AG09319 (cell line): Measurements from ENCODE around the gene SMAGP.

Experiments used
- DNase-seq: peaks from one replicate; pipeline ENCODE4 v3.0.0-alpha.2; 2010; ENCODE audit warnings: low read depth; ENCODE audit errors: extremely low read depth
- TF ChIP-seq, protein P1 (sequence below): IDR thresholded peaks from 2 replicates; pipeline ENCODE4 v1.5.1; 2011; ENCODE audit warnings: low read depth, mild to moderate bottlenecking, inconsistent platforms, low read length, moderate library complexity

Gene SMAGP

DNA sequence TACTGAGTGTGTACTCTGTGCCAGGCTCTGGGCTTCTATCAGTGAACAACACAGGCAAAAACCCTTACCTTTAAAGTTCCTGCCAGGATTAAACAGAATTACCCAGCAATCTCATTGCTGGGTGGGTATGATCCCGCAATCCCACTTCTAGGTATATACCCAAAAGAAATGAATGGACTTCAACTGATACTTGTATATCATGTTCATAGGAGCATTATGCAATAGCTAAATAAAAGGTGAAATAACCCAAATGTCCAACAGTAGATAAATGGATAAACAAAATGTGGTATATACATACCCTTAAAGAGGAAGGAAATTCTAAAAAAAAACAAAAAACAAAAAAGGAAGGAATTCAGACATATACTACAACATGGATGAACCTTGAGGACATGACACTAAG lies 16.9 kb downstream of the SMAGP start:
- TF ChIP-seq, protein P1, sequence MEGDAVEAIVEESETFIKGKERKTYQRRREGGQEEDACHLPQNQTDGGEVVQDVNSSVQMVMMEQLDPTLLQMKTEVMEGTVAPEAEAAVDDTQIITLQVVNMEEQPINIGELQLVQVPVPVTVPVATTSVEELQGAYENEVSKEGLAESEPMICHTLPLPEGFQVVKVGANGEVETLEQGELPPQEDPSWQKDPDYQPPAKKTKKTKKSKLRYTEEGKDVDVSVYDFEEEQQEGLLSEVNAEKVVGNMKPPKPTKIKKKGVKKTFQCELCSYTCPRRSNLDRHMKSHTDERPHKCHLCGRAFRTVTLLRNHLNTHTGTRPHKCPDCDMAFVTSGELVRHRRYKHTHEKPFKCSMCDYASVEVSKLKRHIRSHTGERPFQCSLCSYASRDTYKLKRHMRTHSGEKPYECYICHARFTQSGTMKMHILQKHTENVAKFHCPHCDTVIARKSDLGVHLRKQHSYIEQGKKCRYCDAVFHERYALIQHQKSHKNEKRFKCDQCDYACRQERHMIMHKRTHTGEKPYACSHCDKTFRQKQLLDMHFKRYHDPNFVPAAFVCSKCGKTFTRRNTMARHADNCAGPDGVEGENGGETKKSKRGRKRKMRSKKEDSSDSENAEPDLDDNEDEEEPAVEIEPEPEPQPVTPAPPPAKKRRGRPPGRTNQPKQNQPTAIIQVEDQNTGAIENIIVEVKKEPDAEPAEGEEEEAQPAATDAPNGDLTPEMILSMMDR: no peak
- DNase-seq: no peak

DNA sequence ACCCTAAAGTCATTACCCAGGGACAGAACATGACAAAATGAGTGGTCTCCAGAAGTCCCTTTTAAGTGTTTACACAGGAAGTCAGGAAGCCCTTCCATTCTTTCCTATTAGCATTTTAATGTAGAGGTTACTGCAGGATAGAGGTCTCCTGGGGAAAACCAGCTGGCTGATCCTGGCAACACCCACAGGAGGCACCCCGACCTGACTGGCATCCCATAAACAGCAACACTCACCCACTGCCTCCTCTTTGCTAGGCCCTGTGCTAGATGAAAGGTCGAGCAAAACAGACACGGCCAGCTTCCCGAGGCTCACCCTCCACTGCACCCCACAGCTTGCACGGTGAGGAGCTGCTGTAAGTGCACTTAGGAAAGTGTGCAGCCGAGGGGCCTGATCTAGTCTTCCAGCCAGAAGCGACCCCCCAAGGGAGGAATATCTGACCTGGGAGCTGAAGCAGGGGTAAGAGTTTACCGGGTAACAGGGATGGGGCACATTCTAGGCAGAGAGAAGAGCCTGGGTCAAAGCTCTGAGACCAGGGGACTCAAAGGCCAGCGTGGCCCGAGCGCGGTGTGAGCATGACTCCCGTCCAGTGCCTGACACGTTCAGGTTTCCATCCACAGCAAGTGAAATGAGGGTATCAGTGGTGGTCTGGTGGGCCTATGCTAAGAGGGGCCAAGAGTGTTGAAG lies 22.6 kb downstream of the SMAGP start:
- TF ChIP-seq, protein P1: no peak
- DNase-seq: no peak

DNA sequence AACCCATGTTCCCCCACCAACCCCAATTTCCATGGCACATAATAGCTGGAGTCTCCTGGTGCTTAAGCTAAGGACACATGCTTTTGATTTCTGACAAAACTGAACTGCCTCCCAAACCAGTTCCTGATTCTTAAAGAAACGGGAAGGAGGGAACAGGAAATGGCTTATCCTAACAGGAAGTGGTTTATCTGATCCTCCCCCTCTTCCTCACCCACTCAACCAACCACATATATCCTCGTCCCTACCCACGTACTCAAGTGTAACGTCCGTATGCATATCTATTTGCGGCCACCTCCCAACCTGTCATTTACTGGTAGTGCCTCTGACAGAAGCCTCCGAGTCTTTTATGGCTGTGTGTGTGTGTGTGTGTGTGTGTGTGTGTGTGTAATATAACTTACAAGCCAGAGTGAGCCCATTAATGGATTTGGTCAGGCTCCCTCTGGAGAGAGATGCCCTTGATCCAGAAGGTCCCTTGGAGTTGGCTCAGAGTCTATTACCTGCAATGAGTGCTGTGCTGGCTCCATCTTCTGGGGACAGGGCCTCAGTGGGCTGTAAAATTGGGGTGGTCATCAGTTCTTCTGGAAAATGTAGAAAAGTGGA lies 23.9 kb downstream of the SMAGP start:
- TF ChIP-seq, protein P1: no peak; the same call in none of the 2 replicates
- no peak for DNase-seq

DNA sequence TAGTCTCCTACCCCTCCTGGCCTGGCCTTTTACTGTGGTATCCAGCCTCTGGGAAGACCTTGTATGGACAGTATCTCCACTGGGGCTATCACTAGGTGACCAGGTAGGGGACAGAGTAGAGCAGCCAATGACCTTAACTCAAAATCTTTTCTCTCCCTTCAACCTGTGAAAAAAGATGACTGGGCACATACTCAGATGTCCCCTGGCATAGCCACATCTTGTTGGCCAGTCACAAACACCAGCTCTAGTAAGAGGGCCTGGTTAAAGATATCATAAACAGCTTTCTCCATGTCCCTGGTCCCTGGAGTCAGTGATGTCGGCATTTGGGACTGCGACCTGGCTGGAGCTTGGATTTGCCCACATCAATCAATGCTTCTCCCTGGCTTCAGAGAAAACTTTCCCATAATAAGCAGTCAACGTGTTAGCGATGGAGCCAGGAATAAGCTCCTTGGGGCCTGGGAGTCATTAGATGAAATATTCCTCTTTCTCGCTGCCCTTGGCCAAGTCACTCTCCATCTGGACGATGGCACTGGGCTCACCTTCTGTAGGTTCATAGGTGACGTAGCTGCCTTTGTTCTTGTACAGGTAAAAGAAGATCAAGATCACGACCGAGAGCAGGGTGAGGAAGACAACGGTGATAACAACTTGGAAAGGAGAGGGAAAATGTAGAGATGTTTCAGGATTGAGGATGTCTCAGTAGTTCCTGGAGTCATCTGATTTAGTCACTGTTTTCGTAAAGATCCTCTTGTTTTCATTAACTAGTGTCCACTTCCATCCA lies 24.6 kb downstream of the SMAGP start:
- no peak for DNase-seq
- TF ChIP-seq, protein P1: no peak

DNA sequence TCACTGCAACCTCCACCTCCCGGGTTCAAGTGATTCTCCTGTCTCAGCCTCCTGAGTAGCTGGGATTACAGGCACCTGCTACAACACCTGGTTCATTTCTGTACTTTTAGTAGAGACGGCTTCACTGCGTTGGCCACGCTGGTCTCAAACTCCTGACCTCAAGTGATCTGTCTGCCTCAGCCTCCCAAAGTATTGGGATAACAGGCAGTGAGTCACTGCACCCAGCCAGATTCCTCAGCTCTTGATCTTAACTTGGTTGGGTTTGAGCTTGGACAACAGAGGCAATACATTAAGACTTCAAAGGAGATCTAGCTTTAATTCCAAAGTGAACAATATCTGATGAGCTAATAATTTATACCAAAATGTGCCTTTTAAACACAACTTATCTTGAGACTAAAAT lies 25.9 kb downstream of the SMAGP start:
- no peak for DNase-seq
- TF ChIP-seq, protein P1: no peak

DNA sequence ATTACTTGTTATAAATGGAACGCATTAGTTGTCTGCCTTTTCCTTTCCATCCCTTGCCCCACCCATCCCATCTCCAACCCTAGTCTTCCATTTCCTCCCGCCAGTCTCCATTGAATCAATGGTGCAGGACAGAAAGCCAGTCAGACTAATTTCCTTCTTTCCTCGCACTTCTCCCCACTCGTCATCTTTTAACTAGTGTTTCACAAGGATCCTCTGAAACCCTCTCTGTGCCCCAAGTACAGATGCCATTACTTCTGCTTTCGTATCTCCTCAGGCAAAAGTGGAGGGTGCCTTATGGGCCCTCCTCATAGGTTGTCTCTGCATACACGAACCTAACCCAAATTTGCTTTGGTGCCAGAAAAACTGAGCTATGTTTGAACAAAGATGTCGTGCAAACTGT lies 27.3 kb downstream of the SMAGP start:
- no peak for DNase-seq
- TF ChIP-seq, protein P1: no peak

DNA sequence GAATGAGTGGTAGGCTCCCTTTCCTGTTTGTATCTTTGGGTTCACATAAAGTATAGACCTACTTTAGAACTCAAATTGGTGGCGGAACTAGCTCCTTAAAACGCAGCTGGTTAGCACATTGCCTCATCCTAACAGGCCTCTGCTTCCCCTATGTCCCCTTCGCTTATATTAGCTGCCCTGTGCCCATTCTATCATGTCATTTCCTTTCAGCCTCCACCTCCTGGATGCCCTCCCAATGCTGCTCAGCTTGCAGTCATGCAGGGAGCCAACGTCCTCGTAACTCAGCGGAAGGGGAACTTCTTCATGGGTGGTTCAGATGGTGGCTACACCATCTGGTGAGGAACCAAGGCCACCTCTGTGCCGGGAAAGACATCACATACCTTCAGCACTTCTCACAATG lies 28.1 kb downstream of the SMAGP start:
- TF ChIP-seq, protein P1: no peak
- no peak for DNase-seq
